GM12878 (cell line): Measurements from ENCODE around the gene LPAR3. TPM values are rescaled to one million over a fixed set of nuclear protein-coding genes. Genes with fewer than 3 reads are reported as not detected.

ENCODE experiments used
- ATAC-seq: fragments of 200-7000 bp; cut with Tn5 transposase; 3 replicates; pipeline ENCODE4 v1.9.1; 2020; ENCODE audit warnings: mild to moderate bottlenecking, moderate library complexity
- BruUV-seq: library from RNA; stranded (reverse); fragments of 400-500 nt; replicated peaks from 2 replicates; lab custom pipeline; 2021; lab: Mats Ljungman, UMichigan
- CTCF ChIA-PET: fragments of 300-600 bp; sonication (Branson Sonifier 250); formaldehyde crosslinking; extraction: SDS; loops from one replicate; lab custom pipeline; 2021; ENCODE audit warnings: inconsistent platforms; lab: Yijun Ruan, JAX
- POLR2A ChIA-PET: fragments of 350-600 bp; formaldehyde crosslinking; extraction: SDS; loops from one replicate; lab custom pipeline; 2021; ENCODE audit warnings: inconsistent platforms; lab: Charles Lee
- RAD21 ChIA-PET: fragments of 300-600 bp; sonication (Branson Sonifier 250); formaldehyde crosslinking; loops from one replicate; lab custom pipeline; 2023; ENCODE audit warnings: antibody characterized with exemption; ENCODE audit not compliant: unreplicated experiment; lab: Charles Lee
- SMC1A ChIA-PET: fragments of 300-600 bp; sonication (Branson Sonifier 250); formaldehyde crosslinking; loops from one replicate; lab custom pipeline; 2023; ENCODE audit not compliant: unreplicated experiment, uncharacterized antibody; lab: Charles Lee
- DNase-seq: peaks from one replicate; pipeline ENCODE4 v3.0.0-alpha.2; 2011; ENCODE audit warnings: low read depth, low spot score
- FAIRE-seq: peaks from 3 replicates; lab custom pipeline; 2011; peaks lifted over from hg19 to GRCh38; lab: Jason Lieb, UNC
- H2AFZ ChIP-seq: 2 replicates; pipeline ENCODE4 v1.6.0; 2011; ENCODE audit warnings: low read depth, low read length, control low read depth; ENCODE audit not compliant: control insufficient read depth
- H3K27ac ChIP-seq: 2 replicates; pipeline ENCODE4 v1.5.1; 2011; ENCODE audit warnings: control low read depth; ENCODE audit not compliant: control insufficient read depth, insufficient read depth
- H3K27me3 ChIP-seq, 2 experiments: replicated peaks in 1 of 2; 2 replicates each; pipeline versions ENCODE4 v1.6.0 to v1.6.1; 2011; ENCODE audit warnings: low read length in 1 of 2; ENCODE audit not compliant: control insufficient read depth in 2 of 2, insufficient read depth in 2 of 2
- H3K36me3 ChIP-seq, 2 experiments: 2 replicates each; pipeline ENCODE4 v1.5.1; 2011; ENCODE audit warnings: low read length in 1 of 2; ENCODE audit not compliant: control insufficient read depth in 2 of 2, insufficient read depth in 2 of 2
- H3K4me1 ChIP-seq: 2 replicates; pipeline ENCODE4 v1.6.1; 2011; ENCODE audit warnings: mild to moderate bottlenecking, low read length, moderate library complexity, mixed read lengths; ENCODE audit not compliant: control insufficient read depth, insufficient read depth
- H3K4me2 ChIP-seq: 2 replicates; pipeline ENCODE4 v1.6.0; 2011; ENCODE audit warnings: control low read depth; ENCODE audit not compliant: control insufficient read depth, insufficient read depth
- H3K4me3 ChIP-seq: fragments of 200-600 bp; sonication (generic); 2 replicates; pipeline ENCODE4 v1.5.1; 2016
- H3K79me2 ChIP-seq: 2 replicates; pipeline ENCODE4 v1.6.0; 2011; ENCODE audit warnings: low read length; ENCODE audit not compliant: control insufficient read depth, insufficient read depth
- H3K9ac ChIP-seq: 2 replicates; pipeline ENCODE4 v1.8.0; 2011; ENCODE audit warnings: low read length, control low read depth, mixed read lengths; ENCODE audit not compliant: control insufficient read depth, insufficient read depth
- H3K9me3 ChIP-seq: replicated peaks from 3 replicates; pipeline ENCODE4 v1.5.1; 2011; ENCODE audit warnings: mild to moderate bottlenecking, low read length; ENCODE audit not compliant: control insufficient read depth, insufficient read depth
- H4K20me1 ChIP-seq: 2 replicates; pipeline ENCODE4 v1.6.0; 2011; ENCODE audit not compliant: control insufficient read depth, insufficient read depth
- ATF2 ChIP-seq: IDR thresholded peaks from 2 replicates; pipeline ENCODE4 v1.6.1; 2012; ENCODE audit warnings: low read length, inconsistent platforms
- BCL3 ChIP-seq: IDR thresholded peaks from 2 replicates; pipeline ENCODE4 v1.6.1; 2011; ENCODE audit warnings: borderline replicate concordance, low read depth, mild to moderate bottlenecking, moderate library complexity, low read length; ENCODE audit not compliant: insufficient read depth, poor library complexity, severe bottlenecking
- BHLHE40 ChIP-seq, 2 experiments: fragments of 450-650 bp in 1 of 2; IDR thresholded peaks; 2 replicates each; pipeline ENCODE4 v1.6.1; 2011 to 2017; ENCODE audit warnings: low read depth in 2 of 2, borderline replicate concordance in 1 of 2, improper control_type of control experiment in 1 of 2, low read length in 1 of 2, mild to moderate bottlenecking in 1 of 2
- NRF1 ChIP-seq: conservative IDR thresholded peaks from 2 replicates; pipeline ENCODE4 v1.6.1; 2011; ENCODE audit warnings: mild to moderate bottlenecking, low read depth, low read length, improper control_type of control experiment
- RELB ChIP-seq: fragments of 450-650 bp; IDR thresholded peaks from 2 replicates; pipeline ENCODE4 v1.6.1; 2017; ENCODE audit warnings: low read depth, mild to moderate bottlenecking, moderate library complexity
- RFX5 ChIP-seq: IDR thresholded peaks from 2 replicates; pipeline ENCODE4 v1.6.1; 2011; ENCODE audit warnings: low read depth, low read length, improper control_type of control experiment
- SMC3 ChIP-seq: IDR thresholded peaks from 2 replicates; pipeline ENCODE4 v1.6.1; 2011; ENCODE audit warnings: low read length, improper control_type of control experiment, borderline replicate concordance
- SUPT20H ChIP-seq: IDR thresholded peaks from 2 replicates; pipeline ENCODE4 v1.6.1; 2011; ENCODE audit warnings: low read depth, mild to moderate bottlenecking, low read length, moderate library complexity, borderline replicate concordance; ENCODE audit not compliant: control insufficient read depth
- ZNF384 ChIP-seq: IDR thresholded peaks from 2 replicates; pipeline ENCODE4 v1.6.1; 2012; ENCODE audit warnings: low read depth, mild to moderate bottlenecking, low read length, improper control_type of control experiment, borderline replicate concordance
- ZNF687 ChIP-seq: fragments of 450-650 bp; IDR thresholded peaks from 2 replicates; pipeline ENCODE4 v1.6.1; 2017; ENCODE audit warnings: mild to moderate bottlenecking, moderate library complexity
- WGBS: methylation state at CpG from one replicate; pipeline ENCODE4 v1.1.6; 2016; ENCODE audit warnings: low lambda C conversion rate; ENCODE audit not compliant: insufficient replicate concordance, insufficient coverage; ENCODE audit errors: missing lambda C conversion rate; 5-methylcytosine and 5-hydroxymethylcytosine counted together
- in situ Hi-C: fragments of 300-500 bp; cut with MboI; formaldehyde crosslinking; loops from 9 replicates; pipeline ENCODE4 v1.14.3; 2018; ENCODE audit warnings: mixed read lengths
- intact Hi-C: fragments of 100-400 bp; cut with micrococcal nuclease; formaldehyde crosslinking; loops from one replicate; pipeline ENCODE4 v1.14.2; 2022; ENCODE audit not compliant: unreplicated experiment
- polyA plus RNA-seq, 11 experiments: library from polyadenylated mRNA; depleted of rRNA in 4 of 11; unstranded in 6 of 11; stranded (reverse) in 5 of 11; fragments of >200 nt; fragmentation: Nextera tagmentation in 4 of 11; fragmentation: Illumina TruSeq in 1 of 11; extraction: Ambion mirVana in 4 of 11; extraction: Trizol in 1 of 11; gene quantifications; 1 replicate in 1 of 11; 2 replicates in 10 of 11; pipeline versions ENCODE4 v1.2.1 to v1.2.3, GENCODE V29; 2011 to 2016; ENCODE audit warnings: inconsistent platforms in 2 of 11, missing spikeins in 2 of 11, low read depth in 1 of 11
- total RNA-seq, 4 experiments: library from RNA; depleted of rRNA in 3 of 4; stranded (reverse); fragments of >200 nt in 3 of 4; fragmentation: Illumina TruSeq in 1 of 4; extraction: Trizol in 1 of 4; gene quantifications; 2 replicates each; pipeline versions ENCODE4 v1.2.1 to v1.2.3, GENCODE V29; 2013 to 2021

LPAR3 gene
- total and polyA plus RNA-seq, 10 of the 15 experiments (the other 5 are each of a cell fraction or from before 2014, with no cell fraction given): 0.03 to 0.31 (median 0.09) TPM; not detected in 3

GRCh38 chr1:84912726-84913554 is 19.9 kb upstream of the LPAR3 start:
- H3K79me2 ChIP-seq: no peaks in the 10 kb centered on the region
- no peak for TF ChIP-seq BHLHE40 (IDR thresholded peaks at IDR 0.05; ENCODE audit: borderline replicate concordance in 1 of 2, low read depth in 2 of 2, low read length in 1 of 2)
- TF ChIP-seq ZNF687: no peak
- TF ChIP-seq SUPT20H: no peak
- no peak for TF ChIP-seq RELB
- TF ChIP-seq ZNF384: no peak
- no peak for TF ChIP-seq NRF1
- TF ChIP-seq SMC3: no peak
- TF ChIP-seq RFX5: no peak
- no peak for TF ChIP-seq BCL3
- no peak for TF ChIP-seq ATF2
- CTCF ChIA-PET: interaction anchor here (0.7 to 1.2 kb wide), 2 partner anchors 23 to 131 kb away, joined by 3 read pairs; no protein-coding TSS in a partner anchor

More at GRCh38 chr1:84912726-84913554, 19.9 kb upstream of the LPAR3 start:
- H3K9ac ChIP-seq: no peak overlapping the region
- no peaks in the 10 kb centered on the region for H3K9me3 ChIP-seq
- SMC1A ChIA-PET: interaction anchor here (0.6 to 1.8 kb wide), 7 partner anchors 9 to 131 kb away, joined by 3 to 5 read pairs (median 4); no protein-coding TSS in a partner anchor
- POLR2A ChIA-PET: interaction anchor here (1.0 kb wide), 1 partner anchor 89 kb away, joined by 3 read pairs; no protein-coding TSS in a partner anchor
- H3K27ac ChIP-seq: no peak overlapping the region
- in situ Hi-C loops (no loop called here), intact Hi-C loops (no loop called here)
- no peaks in the 10 kb centered on the region for H4K20me1 ChIP-seq
- BruUV-seq: no TSS peak
- RAD21 ChIA-PET: interaction anchor here (0.6 kb wide), 1 partner anchor 131 kb away, joined by 3 read pairs; no protein-coding TSS in a partner anchor
- H3K27me3 ChIP-seq: no peaks in the 10 kb centered on the region; a peak in 1 of 4 replicates
- no peaks in the 10 kb centered on the region for H3K36me3 ChIP-seq
- ATAC-seq (no peak), DNase-seq (no peak), FAIRE-seq (no peak)
- WGBS: 32% methylated on average over 3 of the region's 3 CpGs
- no peak overlapping the region for H2AFZ ChIP-seq
- no peaks in the 10 kb centered on the region for H3K4me1 ChIP-seq
- H3K4me2 ChIP-seq: no peak overlapping the region
- H3K4me3 ChIP-seq: no peak overlapping the region
